NB4 (cell line): ENCODE data around the gene ARF3.

Experiments used
- DNase-seq: peaks from one replicate; pipeline ENCODE4 v3.0.0; 2010; ENCODE audit warnings: low read depth
- H3K4me3 ChIP-seq: one replicate; pipeline ENCODE4 v1.5.1; 2011; ENCODE audit warnings: mild to moderate bottlenecking, low read depth, low read length, moderate library complexity
- CTCF ChIP-seq: IDR thresholded peaks from one replicate; pipeline ENCODE4 v1.5.1; 2012; ENCODE audit warnings: low read depth, low read length
- MAX ChIP-seq: IDR thresholded peaks from 2 replicates; pipeline ENCODE4 v1.6.1; 2011; ENCODE audit warnings: low read depth, low read length
- MYC ChIP-seq: IDR thresholded peaks from 2 replicates; pipeline ENCODE4 v1.6.1; 2011; ENCODE audit warnings: low read depth, low read length
- POLR2A ChIP-seq: IDR thresholded peaks from 2 replicates; pipeline ENCODE4 v1.6.1; 2011; ENCODE audit warnings: mild to moderate bottlenecking; ENCODE audit not compliant: insufficient read length; ENCODE audit errors: extremely low read depth

The ARF3 gene

GRCh38 chr12:48967991-48968390 is 10.7 kb upstream of the ARF3 start:
- no peak for DNase-seq
- TF ChIP-seq MAX (no peak), POLR2A (no peak), MYC (no peak), CTCF (no peak)
- H3K4me3 ChIP-seq, result no peak overlapping the region

- no peak overlapping the region for H3K4me3 ChIP-seq
- peak; percentile 65 for DNase-seq
- no peak for TF ChIP-seq MAX
- no peak for TF ChIP-seq POLR2A
- TF ChIP-seq CTCF, result no peak
- no peak for TF ChIP-seq MYC
These were observed 9.0 kb upstream of the ARF3 start for GRCh38 chr12:48966177-48966895.

- H3K4me3 ChIP-seq, result no peak overlapping the region
- TF ChIP-seq MAX, result no peak
- TF ChIP-seq CTCF, result no peak
- no peak for TF ChIP-seq MYC
- no peak for TF ChIP-seq POLR2A
- no peak for DNase-seq
These were observed 8.1 kb upstream of the ARF3 start for GRCh38 chr12:48965298-48965838.

- DNase-seq, result no peak
- no peak overlapping the region for H3K4me3 ChIP-seq
- TF ChIP-seq MAX (no peak), MYC (no peak), POLR2A (no peak)
These were observed 4.5 kb upstream of the ARF3 start for GRCh38 chr12:48961801-48962200.

GRCh38 chr12:48961331-48961730 is 4.0 kb upstream of the ARF3 start:
- TF ChIP-seq MAX (no peak), POLR2A (no peak), MYC (no peak), CTCF (no peak)
- no peak for DNase-seq
- no peak overlapping the region for H3K4me3 ChIP-seq

GRCh38 chr12:48960834-48961233 is 3.5 kb upstream of the ARF3 start:
- no peak for DNase-seq
- no peak overlapping the region for H3K4me3 ChIP-seq
- no peak for TF ChIP-seq MYC
- TF ChIP-seq CTCF, result no peak
- TF ChIP-seq POLR2A, result no peak
